Thymus (tissue), 2 donors: Measurements from ENCODE around the gene C10orf71. TPM values are rescaled to one million over a fixed set of nuclear protein-coding genes. Genes with fewer than 3 reads are reported as not detected.

Experiments
- polyA plus RNA-seq: library from polyadenylated mRNA; stranded (reverse); fragments of 200-250 nt; gene quantifications from one replicate; pipeline ENCODE4 v1.2.3, GENCODE V29; 2013
- total RNA-seq: library from RNA; stranded (reverse); fragments of 120-200 nt; gene quantifications from one replicate; pipeline ENCODE4 v1.2.4, GENCODE V29; 2013
- donor health status: healthy.

C10orf71 gene
- total and polyA plus RNA-seq, 2 donors = 0.02 to 0.05 TPM

Other genes starting within 250 kb of the C10orf71 start
- 3.4 TPM for gene VSTM4, start 183.6 kb upstream of the C10orf71 start, total RNA-seq
- gene VSTM4, start 183.6 kb upstream of the C10orf71 start, polyA plus RNA-seq = 2.3 TPM
- gene FAM170B, start 165.1 kb upstream of the C10orf71 start, total RNA-seq = not detected
- 0.02 TPM for gene FAM170B, start 165.1 kb upstream of the C10orf71 start, polyA plus RNA-seq
- 10.2 TPM for gene TMEM273, start 110.8 kb upstream of the C10orf71 start, total RNA-seq
- gene TMEM273, start 110.8 kb upstream of the C10orf71 start, polyA plus RNA-seq = 19.6 TPM
- 0.05 TPM for gene DRGX, start 96.9 kb downstream of the C10orf71 start, total RNA-seq
- 0.30 TPM for gene DRGX, start 96.9 kb downstream of the C10orf71 start, polyA plus RNA-seq
- gene ERCC6, start 240.0 kb downstream of the C10orf71 start, total RNA-seq = 8.4 TPM
- gene ERCC6, start 240.0 kb downstream of the C10orf71 start, polyA plus RNA-seq = 6.1 TPM